Measurements from ENCODE around the gene KPNA6.

Gene KPNA6

GRCh38 chr1:32194984-32195383 is 87.1 kb downstream of the KPNA6 start:
- no peak for DNase-seq

GRCh38 chr1:32195531-32195930 is 87.7 kb downstream of the KPNA6 start:
- DNase-seq, result no peak

GRCh38 chr1:32195972-32196823 is 88.3 kb downstream of the KPNA6 start:
- DNase-seq, result no peak

- no peak for DNase-seq
These were observed 89.2 kb downstream of the KPNA6 start for GRCh38 chr1:32197074-32197473.

GRCh38 chr1:32197837-32198236 is 90.0 kb downstream of the KPNA6 start:
- DNase-seq, result no peak

GRCh38 chr1:32198237-32199042 is 90.6 kb downstream of the KPNA6 start:
- DNase-seq, result no peak

- no peak for DNase-seq
These were observed 91.3 kb downstream of the KPNA6 start for GRCh38 chr1:32199043-32199716.

- DNase-seq, result no peak
These were observed 91.8 kb downstream of the KPNA6 start for GRCh38 chr1:32199717-32200072.

GRCh38 chr1:32200226-32201010 is 92.6 kb downstream of the KPNA6 start, which contains the start of gene CCDC28B:
Gene CCDC28B, plus strand, starts transcription at chr1:32200595. Its CDS starts 1,341 bp downstream, at chr1:32201936.
- peak in 1 of 2 donors; percentile 22 for DNase-seq

- DNase-seq, result peak in 1 of 2 donors; percentile 69
These were observed 93.4 kb downstream of the KPNA6 start for GRCh38 chr1:32201011-32201855.

GRCh38 chr1:32204943-32205361 is 97.1 kb downstream of the KPNA6 start:
- DNase-seq, result no peak

GRCh38 chr1:32205401-32206370 is 97.8 kb downstream of the KPNA6 start, which contains the start of gene IQCC:
Gene IQCC, plus strand, starts transcription at chr1:32205671. Its CDS starts 11 bp downstream, at chr1:32205682.
- peak; percentile 33 to 41 for DNase-seq

GRCh38 chr1:32208469-32208868 is 100.6 kb downstream of the KPNA6 start:
- DNase-seq, result no peak

- DNase-seq, result no peak
These were observed 101.1 kb downstream of the KPNA6 start, which contains the start of gene DCDC2B for GRCh38 chr1:32208891-32209328. Gene DCDC2B, plus strand, starts transcription at chr1:32209089. Its CDS starts 5 bp downstream, at chr1:32209094.

GRCh38 chr1:32215629-32216480 is 108.0 kb downstream of the KPNA6 start:
- peak; percentile 14 to 41 for DNase-seq

- DNase-seq, result no peak
These were observed 108.7 kb downstream of the KPNA6 start for GRCh38 chr1:32216566-32216965.

- no peak for DNase-seq
These were observed 111.2 kb downstream of the KPNA6 start for GRCh38 chr1:32219022-32219421.

- DNase-seq, result no peak
These were observed 113.1 kb downstream of the KPNA6 start for GRCh38 chr1:32220746-32221580.
